GM04503 (cell line): ENCODE data around the gene WDR90.
"Not testable (repeated sequence)": the region's sequence is repeated elsewhere in the genome, so short reads cannot be mapped to it uniquely, and the experiment has no call there.

ENCODE experiments used
- DNase-seq: peaks from one replicate; pipeline ENCODE4 v3.0.0-alpha.2; 2012; ENCODE audit warnings: low read depth

The WDR90 gene

DNA sequence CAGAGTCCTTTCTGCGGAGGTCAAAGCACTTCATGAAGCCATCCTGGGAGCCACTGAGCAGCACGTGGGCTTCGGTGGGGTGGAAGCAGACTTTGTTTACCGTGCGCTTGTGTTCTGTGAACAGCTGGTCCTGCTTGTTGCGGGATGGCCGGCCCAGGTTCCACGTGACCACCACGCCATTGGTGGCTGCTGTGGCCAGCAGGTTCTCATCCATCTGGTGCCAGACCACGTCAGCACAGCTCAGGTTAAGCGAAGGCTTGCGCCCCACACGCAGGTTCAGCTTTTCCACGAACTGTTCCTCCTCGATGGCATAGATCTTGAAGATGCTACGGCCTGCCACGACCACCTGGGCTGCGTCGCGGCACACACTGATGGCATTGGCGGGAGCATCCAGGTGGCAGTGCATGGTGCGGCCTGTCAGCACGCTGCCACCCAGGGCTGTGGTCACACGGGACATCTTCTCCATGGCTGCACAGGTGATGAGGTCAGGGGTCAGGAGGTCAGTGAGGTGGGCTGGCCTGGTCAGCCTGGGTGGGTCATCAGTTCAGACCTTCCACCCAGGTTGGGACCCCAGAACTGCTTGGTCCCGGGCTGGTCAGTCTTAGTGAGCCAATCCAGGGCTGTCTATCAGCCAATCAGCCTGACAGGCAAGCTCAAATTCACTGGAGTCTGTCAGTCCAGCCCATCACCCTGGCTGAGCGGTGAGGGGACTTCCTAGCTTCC is 40.2 kb downstream of the WDR90 start:
- DNase-seq = no peak

DNA sequence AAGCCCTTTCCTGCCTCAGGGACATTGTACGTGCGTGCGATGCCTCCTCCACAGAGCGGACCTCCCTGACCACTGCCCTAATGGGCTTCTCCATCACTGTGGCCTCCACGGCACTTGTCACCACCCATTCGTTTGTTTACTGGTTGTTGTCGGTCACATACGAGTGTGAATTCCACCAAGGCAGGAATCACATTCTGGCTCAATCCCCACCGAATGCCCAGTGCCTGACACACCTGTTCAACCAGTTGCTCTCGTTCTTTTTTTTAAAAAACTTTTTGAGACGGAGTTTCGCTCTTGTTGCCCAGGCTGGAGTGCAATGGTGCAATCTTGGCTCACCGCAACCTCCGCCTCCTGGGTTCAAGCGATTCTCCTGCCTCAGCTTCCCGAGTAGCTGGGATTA is 42.1 kb downstream of the WDR90 start:
- DNase-seq = not testable (repeated sequence)

DNA sequence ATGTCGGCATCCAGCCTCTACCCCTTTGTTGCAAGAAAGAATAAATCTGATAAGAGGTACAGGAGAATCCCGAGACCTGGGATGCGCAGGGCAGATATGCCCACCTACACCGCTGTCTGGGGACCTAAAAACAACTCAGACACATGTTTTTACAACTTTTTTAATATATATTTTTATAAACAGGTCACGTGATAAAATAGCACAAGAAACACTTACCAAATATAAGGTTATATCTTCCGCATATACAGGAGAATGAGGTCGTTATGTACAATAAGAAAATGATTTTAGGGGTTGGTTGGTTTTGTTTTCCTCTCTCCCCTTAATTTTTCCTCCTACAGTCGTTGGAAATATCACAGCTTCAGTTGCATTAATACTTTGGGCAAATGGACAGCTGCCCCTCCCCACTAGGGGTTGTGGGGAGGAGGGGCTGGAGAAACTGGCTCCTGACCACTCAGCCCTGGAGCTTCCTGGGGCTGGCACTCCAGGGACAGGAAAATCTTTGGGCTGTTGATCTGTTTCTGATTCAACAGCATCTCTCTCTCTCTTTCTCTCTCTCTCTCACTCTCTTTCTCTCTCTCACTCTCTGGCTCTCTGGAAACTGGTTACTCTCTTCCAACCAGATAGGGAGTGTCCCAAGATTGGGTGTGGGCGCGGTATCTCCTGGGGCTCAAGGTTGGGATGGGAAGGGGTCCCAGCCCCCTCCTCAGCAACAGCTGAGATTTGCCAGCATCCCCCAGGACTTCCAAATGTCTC is 43.4 kb downstream of the WDR90 start:
- DNase-seq = no peak

DNA sequence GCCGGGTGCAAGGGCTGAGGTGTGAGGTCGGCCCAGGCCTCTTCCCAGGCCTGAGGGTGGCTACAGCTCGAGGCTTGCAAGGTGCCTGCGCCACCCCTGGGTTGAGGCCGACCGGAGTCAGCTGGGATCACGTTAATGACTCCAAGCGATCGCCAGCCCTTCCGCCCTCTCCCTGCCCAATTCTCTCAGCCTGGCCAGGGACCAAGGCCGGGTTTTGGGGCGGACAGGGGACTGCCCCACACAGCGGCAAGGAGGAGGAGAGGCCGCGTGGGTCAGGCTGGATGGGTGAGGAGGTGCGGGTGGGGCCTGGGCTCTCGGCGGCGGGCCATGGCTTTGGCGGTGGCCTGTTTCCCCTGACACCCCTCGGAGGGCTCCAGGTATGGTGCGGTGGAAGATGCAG is 44.2 kb downstream of the WDR90 start:
- DNase-seq = no peak

- DNase-seq = no peak
Measured at GRCh38 chr16:693766-694165, 44.6 kb downstream of the WDR90 start.

- DNase-seq = no peak
Measured at GRCh38 chr16:694187-694862, 45.2 kb downstream of the WDR90 start.

DNA sequence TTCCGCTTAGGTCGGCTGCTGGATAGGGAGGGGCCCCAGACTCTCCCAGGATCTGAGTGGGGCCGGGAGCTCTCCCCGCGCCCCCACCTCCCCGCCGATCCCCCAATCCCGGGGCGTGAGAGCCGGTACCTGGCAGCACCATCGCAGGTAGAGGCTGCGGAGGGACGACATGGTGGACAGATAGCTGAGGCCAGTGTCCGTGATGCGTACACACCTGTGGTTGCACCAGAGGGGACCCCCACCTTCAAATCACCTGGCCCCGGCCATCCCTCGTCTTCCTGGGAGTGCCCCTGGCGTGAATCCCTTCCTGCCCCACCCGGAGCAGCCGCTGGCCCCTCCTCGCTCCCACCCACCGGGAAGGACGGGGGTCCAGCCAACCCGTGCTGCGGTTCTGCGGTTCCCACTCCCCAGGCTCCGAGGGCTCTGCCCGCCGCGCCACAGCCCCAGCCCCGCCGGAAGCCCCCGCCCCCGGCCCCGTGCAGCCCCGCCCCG is 45.7 kb downstream of the WDR90 start:
- DNase-seq = no peak

DNA sequence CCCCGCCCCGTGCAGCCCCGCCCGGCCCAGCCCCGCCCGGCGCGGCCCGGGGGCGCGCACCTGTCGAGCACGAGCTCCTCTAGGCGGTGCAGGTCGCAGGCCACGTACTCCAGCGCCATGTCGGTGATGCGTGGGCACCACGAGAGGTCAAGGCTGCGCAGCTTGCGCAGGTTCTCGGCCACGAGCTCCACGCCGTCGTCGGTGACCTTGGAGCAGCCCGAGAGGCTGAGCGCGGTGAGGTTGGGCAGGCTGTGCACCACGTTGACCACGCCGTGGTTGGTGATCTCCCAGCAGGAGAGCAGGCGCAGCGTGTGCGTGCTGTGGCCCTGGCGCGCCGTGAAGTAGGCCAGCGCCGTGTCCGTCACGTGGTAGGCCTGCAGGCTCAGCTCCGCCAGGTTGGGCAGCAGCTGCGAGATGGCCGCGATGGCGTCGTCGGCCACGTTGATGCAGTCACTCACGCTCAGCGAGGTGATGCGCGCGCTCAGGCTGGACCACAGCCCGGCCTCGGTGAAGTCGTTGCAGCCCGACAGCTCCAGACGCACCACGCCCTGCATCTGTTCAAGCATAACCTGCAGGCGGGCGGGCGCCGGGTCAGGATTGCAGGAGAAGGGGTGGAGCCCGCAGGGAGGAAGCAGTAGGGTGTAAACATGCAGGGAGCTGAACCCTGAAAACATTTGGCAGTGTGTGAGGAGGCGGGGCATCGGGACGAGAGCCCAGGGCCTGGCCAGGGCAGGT is 46.4 kb downstream of the WDR90 start:
- DNase-seq = no peak

DNA sequence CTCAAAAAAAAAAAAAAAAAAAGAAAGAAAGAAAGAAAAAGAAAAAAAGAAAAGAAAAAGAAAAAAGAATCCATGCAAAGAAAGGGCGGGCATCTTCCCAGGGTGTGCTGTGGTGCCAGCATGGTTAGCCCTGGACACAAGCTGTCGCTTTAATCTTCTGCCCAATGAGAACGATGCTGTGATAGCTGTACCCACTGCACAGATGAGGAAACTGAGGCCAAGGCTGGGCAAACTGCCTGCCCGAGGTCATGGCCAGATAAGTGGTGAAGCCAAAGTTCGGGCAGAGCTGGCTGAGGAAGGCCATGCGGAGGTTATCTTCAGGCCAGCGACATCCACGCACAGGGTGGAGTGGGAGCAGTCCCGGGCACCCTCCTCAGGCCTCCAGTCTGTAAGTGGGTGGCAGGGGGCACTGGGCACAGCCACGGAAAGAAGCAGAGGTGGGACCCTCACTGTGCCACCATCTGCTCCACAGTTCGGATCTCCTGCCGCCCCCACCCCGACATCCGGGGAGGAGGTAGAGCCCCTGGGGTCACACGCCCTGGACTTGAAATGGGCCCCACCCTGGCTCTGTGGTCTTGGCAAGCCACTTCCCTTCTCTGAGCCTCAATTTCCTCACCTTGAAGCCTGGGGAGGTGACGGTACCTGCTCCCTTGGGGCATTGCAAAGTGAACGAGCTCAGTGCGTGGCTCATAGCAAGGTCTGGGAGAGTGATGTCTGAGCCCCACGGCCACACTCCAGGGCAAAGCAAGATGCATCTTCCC is 49.9 kb downstream of the WDR90 start:
- no peak for DNase-seq

DNA sequence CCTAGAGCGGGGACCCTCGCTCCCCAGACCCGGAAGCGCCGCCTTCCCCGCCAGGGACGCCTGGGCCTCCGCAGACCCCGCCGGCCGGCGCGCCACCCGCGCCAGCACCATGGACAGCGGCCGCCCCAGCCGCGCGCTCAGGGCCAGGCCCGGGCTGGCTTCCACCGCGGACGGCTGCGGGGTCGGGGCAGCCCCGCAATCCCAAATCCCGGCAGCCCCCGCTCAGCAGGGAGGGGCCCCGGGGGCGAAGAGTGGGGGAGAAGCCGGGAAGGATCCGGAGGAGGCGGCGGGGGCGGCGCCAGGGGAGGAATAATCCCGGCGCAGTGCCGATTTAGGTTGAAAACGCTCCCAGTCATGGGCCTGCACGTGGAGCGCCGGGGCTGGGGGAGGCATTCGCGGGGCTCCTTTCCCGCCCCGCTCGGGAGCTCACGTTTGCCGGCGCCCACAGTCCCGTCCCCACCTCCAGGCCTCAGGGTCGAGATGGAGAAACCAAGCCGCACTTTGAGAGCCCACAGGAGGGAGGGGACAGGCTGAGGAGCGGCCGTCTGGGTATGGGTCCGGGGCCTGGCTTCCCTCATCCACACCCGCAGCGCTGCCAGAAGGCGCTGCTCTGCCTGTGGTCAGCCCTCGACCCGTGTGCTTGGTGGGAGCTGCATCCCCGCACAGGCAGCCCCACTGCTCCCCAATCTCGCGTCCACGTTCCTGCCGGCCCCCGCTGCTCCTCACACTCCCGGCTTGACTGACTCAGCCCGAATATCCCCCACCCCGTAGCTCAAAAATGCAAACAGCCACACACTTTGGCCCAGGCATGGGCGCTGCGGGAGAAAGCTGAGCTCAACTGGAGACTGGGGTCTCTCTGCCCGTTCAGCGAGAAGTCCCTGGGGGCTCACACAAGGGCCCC is 51.8 kb downstream of the WDR90 start:
- no peak for DNase-seq

DNA sequence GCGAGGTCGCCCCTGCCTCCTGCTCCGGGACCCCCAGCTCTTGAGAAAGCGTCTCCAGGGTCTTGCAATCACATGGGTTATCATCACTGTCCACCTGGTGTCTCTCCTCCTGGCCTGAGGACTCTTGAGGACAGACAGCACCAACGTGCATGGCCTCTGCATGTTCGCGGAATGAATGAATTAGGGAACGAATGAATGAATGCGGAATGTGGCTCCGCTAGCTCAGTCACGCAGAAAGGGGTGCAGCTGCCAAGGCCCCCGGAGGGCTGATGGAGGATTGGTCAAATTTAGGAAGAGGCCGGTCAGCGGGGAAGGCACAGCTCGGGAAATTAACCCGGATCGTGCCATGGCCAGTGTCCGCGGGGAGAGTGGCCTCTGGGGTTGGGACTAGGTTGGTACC is 53.2 kb downstream of the WDR90 start:
- DNase-seq = no peak

DNA sequence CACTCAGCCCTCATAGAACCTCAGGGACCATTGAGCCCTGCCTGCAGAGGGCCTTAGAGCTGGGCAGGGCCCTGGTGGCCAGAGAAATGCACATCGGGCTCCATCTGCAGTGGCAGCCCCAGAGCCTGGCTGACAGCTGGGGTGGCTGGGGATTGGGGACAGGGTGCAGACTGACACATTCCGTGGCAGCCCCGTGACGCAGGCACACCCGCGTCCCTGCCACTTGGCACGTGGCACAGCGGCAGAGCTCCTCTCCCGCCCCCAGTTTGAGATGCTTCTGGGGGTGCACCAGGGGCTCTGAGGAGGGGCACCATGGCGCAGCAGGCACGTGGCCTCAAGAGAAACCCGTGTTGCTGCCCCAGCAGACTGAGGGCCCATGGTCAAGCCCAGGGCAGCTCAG is 54.2 kb downstream of the WDR90 start:
- DNase-seq = no peak

DNA sequence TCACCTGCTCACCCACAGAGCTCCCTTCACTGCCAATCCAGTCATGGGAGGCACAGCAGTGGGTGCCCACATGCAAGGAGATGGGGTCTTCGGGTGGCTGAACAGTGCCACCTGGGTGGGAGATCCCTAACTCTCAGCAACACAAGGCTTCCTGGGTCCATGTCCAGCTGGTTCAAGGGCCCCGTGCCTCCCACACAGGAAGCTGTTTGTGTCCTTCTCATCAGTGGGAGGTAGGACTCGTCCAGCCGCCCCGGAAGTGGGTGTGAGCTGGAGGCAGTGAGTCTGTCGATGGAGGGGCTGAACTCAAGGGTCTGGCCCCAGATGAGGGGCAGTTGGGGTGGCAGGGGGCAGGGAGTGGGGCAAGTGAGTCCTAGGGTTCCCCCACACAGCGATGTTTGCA is 54.9 kb downstream of the WDR90 start:
- DNase-seq = no peak

DNA sequence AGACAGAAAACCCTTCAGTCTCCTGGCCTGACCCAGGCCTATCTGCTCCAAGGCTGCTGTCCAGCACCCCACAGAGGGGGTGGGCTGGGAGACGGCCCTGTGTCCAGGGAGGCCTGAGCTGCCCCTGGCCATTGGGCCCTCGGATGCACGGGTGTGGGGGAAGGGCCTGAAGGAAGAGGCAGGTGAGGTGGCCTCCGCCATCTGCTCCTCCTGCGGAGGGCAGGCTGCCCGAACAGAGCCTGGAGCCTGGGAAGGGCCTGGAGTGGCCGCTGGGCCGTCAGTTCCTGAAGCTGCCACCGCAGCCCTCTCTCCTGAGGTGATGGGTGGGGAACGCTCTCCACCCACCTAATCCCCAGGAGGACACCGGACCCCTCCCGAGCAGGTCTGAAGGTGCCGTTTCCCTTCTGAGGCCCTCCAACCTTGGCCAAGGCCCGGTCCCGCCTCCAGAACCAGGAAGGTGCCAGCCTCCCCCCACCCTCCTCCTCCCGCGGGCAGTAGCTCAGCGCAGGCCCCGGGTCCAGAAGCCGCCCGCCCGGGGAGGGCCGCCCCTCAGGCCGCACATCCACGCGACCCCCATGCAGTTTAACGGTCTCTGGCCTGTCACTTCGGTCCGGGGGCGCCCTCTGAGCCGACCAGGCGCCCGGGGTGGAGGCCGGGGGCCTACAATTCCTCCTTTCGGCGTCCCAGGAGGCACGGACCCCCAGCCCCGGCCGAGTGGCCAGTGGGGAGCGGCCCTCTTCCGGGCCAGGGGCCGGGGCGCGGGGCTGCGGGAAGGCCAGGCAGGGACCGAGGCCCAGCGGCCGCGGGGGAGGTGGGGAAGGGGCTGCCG is 55.6 kb downstream of the WDR90 start:
- DNase-seq = no peak

GRCh38 chr16:705431-706188 is 56.4 kb downstream of the WDR90 start, which contains the start of gene FBXL16:
FBXL16 (minus strand) TSS chr16:705801; CDS start chr16:697405, 8,396 bp downstream.
- no peak for DNase-seq

- no peak for DNase-seq
Measured at GRCh38 chr16:706189-707061, 57.3 kb downstream of the WDR90 start.

GRCh38 chr16:707062-707538 is 57.9 kb downstream of the WDR90 start:
- no peak for DNase-seq

DNA sequence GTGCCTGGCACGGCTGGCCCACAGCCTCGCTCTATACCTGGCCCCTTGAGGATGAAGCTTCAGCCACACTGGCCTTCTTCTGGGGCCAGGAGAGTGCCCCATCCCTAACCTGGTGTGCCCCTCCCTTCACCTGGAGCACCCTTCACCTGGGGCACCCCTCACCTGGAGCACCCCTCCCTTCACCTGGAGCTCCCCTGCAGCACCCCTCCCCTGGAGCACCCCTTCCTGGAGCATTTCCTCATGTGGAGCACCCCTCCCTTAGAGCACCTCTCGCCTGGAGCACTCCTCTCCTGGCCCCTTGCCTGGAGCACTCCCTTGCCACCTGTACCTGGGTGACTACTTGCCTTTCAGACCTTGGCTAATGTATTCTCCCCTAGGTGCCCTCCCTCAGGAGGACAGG is 58.9 kb downstream of the WDR90 start:
- no peak for DNase-seq
